HG03342 (cell line): ENCODE data around the gene TIMD4.
"Not testable (repeated sequence)": the region's sequence is repeated elsewhere in the genome, so short reads cannot be mapped to it uniquely, and the experiment has no call there.

Experiments used
- ATAC-seq: cut with Tn5 transposase; IDR thresholded peaks from one replicate; pipeline ENCODE4 v1.9.1; 2021; ENCODE audit warnings: mild to moderate bottlenecking, moderate library complexity; ENCODE audit not compliant: unreplicated experiment

Gene TIMD4

DNA sequence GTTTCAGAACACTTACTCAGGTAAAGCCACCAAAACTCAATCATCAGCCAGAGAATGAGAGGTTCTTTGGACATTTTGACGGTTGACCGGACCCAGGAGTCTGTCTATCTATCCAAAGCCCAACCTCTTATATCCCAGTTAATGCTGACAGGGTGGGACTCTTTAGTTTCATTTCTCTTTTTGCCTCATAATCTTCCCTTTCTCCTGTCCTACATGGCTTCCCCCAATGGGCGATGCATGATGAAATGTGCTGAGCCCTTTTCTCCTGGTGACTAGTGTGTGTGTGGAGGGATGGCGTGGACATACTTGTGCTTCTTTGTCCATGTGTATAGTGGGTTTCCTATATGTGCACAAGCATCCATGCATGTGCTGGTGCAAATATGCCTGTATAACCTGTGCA, at the start of gene TIMD4:
Gene TIMD4, minus strand, starts transcription at position 102 of the 400 bp plus-strand sequence. Its CDS starts 28 bp downstream, at position 74.
- no peak for ATAC-seq

DNA sequence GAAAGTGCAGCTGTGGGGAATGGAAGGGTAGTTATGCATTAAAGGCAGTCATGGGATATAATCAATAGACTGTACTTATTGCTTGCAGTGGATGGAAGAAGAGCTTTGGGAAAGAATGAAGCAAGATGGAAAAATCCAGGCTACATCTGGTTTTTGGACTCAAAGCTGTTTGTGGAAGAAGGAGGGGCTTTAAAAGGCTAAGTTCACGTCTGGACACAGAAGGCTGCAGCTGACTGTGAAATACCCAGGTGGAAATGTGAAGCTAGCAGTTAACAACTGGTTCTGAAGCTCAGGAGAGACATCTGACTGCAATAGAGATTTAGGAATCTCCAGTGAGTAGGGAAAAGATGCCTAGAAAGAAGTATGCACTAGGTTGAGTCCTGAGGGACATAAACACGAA, 43.2 kb upstream of the TIMD4 start:
- ATAC-seq = no peak

DNA sequence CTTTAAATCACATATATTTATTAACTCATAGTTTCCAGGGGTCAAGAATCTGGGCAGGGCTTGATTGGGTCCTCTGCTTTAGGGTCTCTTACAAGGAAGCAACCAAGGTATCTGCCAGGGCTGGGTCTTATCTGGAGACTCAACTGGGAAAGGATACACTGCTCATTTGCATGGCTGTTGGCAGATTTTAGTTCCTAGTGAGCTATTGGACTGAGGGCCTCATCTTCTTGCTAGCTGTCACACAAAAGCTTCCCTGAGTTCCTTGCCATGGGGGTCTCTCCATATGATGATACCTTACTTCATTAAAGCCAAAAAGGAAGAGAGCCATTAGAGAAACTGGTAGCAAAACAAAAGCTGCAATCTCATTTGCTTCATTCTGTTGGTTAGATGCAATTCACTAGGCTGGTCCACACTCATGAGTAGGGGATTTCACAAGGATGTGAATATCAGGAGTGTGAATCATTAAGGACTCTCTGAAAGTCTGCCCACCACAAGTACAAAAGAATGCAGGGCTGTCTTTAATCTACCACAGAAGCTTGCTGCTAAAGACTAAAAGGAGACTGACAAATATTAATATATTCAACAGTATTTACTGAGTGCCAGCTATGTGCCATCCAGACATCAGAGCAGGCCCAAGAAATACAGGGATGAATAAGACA, 42.0 kb upstream of the TIMD4 start:
- ATAC-seq = no peak

DNA sequence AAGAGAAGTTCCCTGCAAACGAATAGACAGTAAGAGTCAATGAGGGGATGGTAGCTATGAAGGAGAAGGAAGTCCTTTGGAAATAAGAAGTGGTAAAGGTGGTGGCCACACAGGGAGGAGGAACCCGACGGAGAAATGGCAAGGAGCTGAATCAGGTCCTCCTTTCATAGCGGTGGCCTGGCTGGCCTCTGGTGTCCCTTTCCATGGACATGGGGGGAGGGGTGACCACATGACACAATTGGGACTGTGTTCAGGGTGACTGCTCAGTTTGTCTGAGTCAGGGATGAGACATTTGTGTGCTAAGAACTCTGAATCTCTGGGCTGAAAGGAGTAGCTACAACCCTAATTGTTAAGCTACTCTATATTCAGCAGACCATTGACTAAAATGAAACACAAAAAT, 28.7 kb upstream of the TIMD4 start:
- ATAC-seq = no peak

DNA sequence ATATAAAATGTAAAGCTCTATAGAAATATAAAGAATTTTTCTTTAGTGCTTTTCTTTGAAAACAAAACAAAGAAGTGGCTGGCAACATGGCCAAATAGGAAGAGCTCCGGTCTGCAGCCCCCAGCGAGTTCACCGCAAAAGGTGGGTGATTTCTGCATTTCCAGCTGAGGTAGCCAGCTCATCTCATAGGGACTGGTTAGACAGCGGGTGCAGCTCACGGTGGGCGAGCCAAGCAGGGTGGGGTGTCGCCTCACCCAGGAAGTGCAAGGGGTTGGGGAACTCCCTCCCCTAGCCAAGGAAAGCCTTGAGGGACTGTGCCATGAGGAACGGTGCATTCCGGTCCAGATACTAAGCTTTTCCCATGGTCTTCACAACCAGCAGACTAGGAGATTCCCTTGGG, 21.0 kb upstream of the TIMD4 start:
- no peak for ATAC-seq

DNA sequence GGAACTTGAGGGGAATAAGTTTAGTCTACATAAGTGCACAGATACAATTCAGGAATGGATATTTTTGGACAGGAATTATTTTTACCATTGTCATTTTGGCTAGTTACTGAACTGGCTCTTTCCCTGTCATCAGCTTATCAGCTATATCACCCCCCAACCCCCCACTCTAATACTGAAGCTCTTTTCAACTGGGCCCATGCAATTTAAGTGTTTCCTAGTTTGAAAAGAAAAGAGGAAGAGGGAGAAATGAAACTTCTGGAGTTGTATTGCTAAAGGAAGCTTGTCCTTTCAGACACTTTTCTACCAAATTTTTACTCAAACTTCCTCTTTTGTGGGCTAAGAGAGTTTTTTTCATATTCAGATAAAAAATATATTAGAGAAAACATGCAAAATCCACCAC, 18.5 kb upstream of the TIMD4 start:
- ATAC-seq = no peak

DNA sequence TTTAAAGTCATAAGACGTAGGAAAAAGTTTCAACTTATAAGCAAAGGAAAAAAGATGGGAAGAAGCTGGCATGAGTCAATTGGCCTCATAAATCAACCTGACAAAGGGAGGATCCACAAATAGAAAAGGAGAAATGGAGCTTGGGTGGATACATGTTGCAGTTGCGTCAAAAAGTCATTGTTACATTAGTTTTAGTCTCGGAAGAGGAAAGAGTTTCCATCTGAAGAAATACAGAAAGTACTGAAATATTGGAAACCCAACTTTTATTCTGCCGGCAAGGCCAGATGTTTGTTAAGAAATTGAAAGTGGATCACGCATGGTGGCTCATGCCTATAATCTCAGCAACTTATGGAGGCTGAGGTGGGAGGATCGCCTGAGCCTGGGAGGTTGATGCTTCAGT, 11.3 kb upstream of the TIMD4 start:
- no peak for ATAC-seq

DNA sequence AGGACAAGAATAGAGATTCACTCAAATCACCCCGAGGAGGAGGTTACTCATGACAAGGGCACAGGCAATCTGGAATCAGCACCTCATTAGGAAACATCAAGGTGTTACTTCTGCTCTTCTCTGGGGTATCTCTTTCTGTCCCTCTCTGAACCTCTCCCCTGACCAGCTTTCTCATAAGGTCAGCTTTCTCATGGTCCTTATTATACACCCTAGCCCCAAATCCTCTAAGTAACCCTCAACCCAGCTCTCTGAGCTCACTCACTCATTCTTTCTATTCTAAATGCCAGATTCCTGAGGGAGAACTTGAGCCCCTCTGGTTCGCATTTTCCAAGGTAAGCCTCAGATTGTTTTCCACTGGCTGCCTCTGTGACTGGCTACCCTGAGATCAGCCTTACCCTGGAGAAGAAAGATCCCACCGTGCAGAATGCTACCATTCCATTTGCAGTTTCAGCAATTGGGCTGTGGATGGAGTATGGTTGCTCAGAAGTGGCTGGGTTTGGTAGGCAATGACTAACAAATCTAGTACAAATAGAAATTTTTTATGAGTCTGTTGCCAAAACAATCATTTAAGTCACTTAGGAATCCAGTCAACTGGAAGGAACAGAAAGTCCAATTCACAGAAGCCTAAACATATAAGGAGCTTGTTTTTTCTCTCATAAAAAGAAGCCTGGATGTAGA, 9.0 kb upstream of the TIMD4 start:
- no peak for ATAC-seq

DNA sequence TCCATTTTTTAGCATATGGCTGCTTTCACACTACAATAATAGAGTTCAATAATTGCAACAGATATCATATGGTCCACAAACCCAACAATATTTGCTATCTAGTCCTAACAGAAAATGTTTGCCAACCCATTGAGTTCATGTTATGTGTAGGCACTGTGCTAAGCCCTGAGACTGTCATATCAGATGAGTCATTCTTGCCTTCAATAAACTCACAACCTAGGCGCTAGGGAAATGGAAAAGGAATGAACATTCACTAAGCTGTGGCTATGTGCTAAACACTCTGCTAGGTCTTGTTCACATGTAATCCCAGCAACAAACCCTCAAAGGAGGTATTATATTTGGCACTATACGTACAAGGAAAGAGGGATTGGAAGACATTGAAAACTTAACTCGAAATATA, 8.4 kb upstream of the TIMD4 start:
- ATAC-seq = no peak

DNA sequence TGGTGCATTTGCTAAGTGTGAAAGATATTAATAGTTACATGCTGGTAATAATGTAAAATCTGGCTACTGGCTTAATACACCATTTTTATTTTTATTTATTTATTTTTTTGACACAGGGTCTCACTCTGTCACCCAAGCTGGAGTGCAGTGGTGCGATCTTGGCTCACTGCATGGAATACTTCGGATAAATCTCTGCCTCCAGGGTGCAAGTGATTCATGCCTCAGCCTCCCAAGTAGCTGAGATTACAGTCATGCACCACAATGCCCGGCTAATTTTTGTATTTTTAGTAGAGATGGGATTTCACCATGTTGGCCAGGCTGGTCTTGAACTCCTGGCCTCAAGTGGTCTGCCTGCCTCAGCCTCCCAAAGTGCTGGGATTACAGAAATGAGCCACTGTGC, 4.4 kb upstream of the TIMD4 start:
- not testable (repeated sequence) for ATAC-seq

DNA sequence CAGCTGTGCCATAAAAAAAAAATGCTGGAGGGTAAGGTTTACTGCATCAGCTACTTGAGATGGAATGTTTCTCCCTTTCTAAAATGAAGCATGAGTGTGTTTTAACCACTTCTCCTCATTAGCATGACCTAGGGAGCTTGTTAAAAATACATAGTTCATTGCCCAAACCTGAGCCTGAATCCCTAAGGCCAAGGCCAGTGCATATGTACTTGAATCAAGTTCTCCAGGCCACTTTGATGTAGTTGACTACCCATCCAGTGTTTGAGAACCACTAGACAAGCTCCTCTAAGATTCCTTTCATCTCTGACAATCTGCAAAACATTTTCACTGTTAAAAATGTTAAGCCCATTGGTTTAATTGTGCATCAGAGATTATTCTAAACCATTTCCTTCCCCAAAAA, 6.7 kb downstream of the TIMD4 start:
- no peak for ATAC-seq

DNA sequence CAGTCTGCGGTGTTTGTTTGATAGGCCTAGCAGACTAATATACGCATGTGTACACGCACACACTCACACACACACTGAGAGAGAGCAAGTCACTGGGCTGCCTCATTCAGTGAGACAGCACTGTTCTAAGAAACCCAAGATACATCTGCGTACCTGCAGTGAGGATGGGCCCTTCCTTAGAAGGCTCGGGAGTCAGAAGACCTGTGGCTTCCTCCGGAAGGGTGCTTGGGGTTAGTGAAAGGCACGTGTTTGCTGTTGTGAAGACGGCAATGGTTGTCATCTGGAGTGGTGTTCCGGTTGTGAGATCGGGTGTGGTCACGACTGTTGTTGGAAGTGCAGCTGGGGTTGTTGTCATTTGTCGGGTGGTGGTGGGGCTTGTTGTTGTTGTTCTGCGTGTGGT, 11.7 kb downstream of the TIMD4 start:
- no peak for ATAC-seq

DNA sequence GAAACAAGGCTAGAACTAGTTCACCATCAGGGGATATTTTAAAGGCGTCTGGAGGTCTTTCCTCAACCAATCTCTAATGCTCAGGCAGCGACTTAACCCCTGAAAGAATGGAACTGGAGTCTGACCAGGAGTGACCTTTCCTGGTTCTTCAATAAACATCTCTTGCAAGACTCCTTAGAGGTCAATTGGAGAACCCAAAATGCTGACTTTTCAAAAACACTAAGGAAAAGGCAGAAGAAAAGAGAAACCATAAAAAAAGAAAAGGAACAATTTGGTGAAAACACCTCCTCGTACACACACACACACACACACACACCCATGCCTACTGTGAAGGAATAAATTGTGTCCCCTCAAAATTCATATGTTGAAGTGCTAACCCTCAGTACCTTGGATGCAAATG, 12.3 kb downstream of the TIMD4 start:
- ATAC-seq = no peak

DNA sequence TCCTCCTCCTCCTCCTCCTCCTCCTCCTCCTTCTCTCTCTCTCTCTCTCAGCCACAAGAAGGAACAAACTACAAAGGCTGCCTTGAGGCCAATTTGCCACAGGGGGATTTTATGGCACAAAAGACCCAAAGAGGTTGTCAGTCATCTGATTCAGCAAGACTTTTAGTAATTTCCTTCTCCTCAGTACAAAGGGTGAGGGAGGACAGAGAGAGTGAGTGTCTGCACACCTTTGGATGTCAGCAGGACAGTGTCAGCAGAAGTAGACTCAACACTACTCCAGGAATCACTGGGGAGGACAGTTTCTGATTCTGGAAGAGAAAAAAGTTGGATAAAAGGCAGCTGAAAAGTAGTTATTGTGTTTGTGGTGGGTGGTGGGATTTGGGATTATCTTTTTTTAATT, 13.6 kb downstream of the TIMD4 start:
- ATAC-seq = no peak

DNA sequence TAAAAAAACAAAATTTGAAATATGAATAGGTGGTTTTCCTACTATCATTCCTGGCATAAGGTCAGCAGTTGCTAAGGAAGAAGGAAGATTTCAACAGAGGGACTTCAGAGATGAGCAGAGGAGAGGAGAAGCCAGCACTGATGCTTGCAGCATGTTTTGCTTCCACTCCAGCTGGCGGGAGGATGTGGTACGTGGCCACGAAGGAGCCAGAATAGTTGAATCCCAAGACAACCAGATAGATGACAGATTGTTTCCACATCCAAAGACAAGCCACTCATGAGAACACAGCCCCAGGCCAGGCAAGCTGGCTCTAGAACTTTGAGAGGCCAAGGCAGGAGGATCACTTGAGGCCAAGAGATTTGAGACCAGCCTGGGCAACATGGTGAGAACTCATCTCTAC, 15.1 kb downstream of the TIMD4 start:
- no peak for ATAC-seq

DNA sequence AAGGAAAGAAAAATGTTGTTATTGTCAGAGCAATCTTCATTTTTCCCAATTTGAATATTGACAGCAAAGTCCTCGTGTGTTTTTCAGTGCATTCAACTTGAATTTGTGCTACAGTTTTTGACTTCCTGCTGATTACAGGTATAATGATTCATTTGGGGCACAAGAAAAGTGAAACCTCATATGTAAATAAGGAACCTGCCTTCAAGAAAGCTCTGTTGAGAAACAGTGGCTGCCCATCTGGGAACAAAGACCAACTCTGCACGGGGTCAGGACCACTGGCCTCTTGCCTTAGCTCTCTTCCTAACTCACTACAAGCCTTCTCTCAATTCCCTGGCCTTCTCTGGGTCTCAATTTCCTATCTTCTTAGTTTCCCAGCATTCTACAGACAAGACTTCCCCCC, 21.0 kb downstream of the TIMD4 start:
- ATAC-seq = peak; percentile 94

DNA sequence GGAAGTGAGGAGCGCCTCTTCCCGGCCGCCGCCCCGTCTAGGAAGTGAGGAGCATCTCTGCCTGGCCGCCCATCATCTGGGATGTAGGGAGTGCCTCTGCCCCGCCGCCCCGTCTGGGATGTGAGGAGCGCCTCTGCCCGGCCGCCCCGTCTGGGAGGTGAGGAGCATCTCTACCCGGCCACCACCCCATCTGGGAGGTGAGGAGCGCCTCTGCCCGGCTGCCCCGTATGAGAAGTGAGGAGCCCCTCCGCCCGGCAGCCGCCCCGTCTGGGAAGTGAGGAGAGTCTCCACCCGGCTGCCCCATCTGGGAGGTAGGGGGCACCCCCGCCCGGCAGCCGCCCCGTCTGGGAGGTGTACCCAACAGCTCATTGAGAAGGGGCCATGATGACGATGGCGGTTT, 22.6 kb downstream of the TIMD4 start:
- not testable (repeated sequence) for ATAC-seq

DNA sequence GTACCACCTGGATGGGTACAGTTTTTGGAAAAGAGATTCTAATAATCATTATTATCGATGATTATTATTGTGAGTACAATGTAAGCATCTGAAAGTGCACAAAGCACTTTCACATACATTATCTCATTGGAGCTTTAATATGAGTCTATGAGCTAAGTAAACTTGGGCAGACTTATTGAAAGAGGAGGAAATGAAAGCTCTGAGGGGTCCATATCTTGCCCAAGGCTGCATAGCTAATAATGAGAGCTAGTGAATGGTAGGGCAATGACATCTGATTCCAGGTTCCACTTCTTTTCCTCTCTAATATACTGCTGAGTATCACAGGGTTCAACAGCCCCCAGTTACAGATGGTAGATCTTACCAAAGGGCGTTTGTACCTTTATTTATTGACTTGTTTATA, 26.1 kb downstream of the TIMD4 start:
- no peak for ATAC-seq

DNA sequence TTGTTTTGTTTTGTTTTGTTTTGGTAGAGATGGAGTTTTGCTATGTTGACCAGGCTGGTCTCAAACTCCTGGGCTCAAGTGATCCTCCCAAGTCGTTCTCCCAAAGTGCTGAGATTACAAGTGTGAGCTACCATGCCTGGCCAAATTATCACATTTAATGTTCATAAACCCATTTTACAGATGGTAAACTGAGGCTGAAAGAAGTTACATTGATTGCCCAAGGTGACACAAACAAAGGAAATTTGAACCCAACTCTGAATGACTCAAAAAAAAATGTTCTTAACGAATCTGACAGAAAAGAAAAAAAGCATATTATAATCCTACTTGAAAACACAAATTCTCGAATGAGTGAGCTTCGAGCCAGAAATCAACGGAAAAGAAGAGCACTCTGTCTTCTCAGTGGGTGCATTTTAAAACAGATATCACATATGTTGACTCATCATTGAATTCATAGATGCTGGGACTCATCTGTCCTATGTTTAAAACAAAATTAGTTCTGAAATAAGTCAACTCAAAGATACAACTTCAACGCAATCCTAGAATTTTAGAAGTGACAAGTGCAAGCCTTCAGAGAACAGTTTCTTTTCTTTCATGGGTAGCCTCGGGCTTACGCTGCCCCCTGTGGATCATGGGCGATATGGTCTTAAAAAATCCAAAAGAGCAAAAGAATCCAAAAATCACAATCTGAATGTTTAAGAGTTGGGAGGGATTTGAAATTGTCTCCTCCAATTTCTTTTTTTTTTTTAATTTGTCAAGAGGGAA, 28.4 kb downstream of the TIMD4 start:
- ATAC-seq = peak; percentile 39

DNA sequence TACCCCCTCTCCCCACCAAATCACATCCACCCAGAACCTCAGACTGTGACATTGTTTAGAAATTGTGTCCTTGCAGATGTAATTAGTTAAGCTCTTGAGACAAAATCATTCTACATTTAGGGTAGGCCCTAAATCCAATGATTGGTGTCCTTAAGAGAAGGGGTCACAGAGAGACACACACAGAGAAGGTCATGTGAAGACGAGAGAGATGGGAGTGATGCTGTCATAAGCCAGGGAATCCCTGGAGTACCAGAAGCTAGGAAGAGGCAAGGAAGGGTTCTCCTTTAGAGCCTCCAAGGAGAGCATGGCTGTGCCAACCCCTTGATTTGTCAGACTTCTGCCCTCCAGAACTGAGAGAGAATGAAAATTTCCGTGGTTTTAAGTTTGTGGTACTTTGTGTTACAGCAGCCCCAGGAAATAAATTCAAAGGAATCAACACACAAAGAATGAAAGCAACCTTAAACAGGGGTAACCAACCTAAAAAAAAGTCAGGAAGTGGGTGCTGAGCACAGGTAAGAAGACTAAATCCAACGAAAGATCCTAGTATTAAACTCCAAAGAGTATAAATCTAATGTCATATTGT, 33.6 kb downstream of the TIMD4 start:
- ATAC-seq = no peak

DNA sequence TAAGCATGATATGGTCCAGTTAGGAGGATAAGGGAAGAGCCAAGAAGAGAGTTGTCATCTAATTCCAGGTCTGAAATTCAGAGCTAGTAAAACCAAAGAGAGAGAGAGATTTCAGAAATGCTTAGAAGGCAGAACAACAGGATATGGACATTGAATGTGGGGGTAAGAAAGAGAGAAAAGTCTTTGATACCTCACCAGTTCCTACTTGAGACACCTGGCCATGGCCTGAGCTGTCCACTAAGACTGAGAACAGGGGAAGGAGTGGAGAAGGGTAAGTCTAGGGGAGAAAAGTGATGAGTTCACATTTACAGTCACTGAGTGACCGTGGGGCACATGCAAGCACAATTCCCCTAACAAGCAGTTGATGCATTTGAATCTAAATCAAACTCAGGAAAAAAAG, 35.5 kb downstream of the TIMD4 start:
- ATAC-seq = no peak

DNA sequence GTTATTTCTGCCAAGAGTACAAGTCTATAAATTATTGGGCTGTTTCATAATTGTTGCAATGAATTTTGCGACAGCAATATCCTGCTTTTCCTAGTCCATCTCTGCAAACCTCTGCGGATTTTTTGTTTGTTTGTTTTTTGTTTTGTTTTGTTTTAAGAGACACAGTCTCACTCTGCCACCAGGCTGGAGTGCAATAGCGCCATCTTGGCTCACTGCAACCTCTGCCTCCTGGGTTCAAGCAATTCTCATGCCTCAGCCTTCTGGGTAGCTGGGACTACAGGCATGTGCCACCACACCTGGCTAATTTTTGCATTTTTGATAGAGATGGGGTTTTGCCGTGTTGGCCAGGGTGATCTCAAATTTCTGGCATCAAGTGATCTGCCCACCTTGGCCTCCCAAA, 37.3 kb downstream of the TIMD4 start:
- ATAC-seq = not testable (repeated sequence)
